ENCODE measurements around the gene IL36RN. TPM values are rescaled to one million over a fixed set of nuclear protein-coding genes. Genes with fewer than 3 reads are reported as not detected.

IL36RN gene
- total RNA-seq, 1 donor from 2014 or later = not detected

DNA sequence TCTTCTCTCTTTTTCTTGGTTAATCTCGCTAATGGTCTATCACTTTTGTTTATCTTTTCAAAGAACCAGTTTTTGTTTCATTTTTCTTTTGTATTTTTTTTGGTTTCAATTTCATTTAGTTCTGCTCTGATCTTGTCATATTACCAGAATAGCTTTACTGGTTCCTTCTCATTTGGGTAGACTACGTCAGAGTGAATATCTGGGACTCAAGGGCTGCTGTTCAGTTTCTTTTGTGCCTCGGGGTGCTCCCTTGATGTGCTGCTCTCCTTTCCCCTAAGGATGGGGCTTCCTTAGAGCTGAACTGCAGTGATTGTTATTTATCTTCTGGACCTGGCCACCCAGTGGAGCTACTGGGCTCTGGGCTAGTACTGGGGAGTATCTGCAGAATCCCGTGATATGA, 39.0 kb downstream of the IL36RN start:
- DNase-seq (ENCODE audit: low read depth in 2 of 2) = no peak

DNA sequence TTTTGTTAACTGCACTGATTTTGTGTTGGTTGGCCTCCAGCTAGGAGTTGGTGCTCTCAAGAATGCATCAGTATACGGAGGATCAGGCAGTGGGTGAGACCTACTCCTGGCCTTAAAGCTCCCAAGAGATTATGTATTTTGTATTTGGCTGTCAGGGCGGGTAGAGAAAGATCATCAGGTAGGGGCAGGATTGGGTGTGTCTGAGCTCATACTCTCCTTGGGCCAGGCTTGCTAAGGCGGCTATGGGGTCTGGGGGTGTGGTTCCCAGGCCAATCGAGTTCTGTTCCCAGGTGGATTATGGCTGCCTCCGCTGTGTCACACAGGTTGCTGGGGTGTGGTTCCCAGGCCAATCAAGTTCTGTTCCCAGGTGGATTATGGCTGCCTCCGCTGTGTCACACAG, 39.5 kb downstream of the IL36RN start:
- no peak for DNase-seq (ENCODE audit: low read depth in 2 of 2)

DNA sequence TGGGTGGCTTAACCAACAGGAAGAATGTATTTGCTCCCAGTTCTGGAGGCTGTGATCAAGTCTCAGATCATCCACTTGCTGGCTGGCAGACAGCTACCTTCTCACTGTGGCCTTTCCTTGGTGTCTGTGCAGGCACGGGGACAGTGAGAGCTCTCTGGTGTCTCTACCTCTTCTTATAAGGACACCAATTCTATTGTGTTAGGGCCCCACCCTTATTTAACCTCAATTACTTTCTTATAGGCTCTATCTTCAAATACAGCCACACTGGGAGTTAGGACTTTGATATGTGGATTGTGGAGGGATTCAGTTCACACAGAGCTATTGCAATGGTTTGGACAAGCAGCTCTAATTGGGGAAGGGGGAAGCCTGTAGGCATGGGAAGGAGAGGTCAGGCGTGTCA, 43.1 kb downstream of the IL36RN start:
- no peak for DNase-seq (ENCODE audit: low read depth in 2 of 2)

DNA sequence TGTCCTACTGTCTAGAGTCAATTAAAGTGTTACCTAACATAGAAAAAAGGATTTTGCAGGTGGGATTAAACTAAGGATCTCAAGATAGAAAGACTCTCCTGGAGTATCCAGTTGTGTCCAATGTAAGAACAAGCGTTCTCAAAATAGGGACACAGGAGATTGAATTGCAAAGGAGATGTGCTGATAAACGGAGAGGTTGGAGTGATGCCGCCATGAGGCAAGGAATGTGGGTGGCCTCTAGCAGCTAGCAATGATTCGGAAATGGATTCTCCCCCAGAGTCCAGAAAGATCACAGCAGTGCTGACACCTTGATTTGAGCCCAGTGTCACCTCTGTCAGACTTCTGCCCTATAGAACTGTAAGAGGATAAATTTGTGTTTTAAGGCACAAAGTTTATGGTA, 44.3 kb downstream of the IL36RN start:
- DNase-seq (ENCODE audit: low read depth in 2 of 2) = no peak

DNA sequence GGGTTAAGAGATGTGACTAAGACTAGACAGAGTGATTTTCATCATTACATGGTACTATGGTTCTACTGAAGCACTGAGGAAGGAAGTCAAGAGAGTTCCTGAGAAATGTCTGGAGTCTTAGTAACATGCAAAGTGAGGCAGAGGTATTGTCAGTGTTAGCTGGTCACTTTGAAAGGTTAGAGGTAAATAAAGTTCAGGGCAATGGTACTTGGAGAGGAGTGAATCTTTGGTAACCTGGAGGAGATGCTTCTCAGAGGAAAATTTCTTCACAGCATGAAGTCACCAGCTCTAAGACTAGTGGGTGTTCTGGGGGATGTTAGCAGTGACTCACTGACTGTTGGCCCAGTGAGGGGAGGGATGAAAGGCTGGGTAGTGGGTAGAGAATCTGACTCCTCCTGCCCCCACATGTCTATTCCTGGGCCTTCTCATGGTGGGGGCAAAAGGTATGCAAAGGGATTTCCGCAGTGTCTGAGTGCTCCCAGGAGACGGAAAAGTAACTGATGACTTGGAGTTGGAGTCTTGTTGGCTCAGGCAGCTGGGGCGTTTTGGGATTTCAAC, 45.1 kb downstream of the IL36RN start:
- DNase-seq (ENCODE audit: low read depth in 2 of 2) = no peak

DNA sequence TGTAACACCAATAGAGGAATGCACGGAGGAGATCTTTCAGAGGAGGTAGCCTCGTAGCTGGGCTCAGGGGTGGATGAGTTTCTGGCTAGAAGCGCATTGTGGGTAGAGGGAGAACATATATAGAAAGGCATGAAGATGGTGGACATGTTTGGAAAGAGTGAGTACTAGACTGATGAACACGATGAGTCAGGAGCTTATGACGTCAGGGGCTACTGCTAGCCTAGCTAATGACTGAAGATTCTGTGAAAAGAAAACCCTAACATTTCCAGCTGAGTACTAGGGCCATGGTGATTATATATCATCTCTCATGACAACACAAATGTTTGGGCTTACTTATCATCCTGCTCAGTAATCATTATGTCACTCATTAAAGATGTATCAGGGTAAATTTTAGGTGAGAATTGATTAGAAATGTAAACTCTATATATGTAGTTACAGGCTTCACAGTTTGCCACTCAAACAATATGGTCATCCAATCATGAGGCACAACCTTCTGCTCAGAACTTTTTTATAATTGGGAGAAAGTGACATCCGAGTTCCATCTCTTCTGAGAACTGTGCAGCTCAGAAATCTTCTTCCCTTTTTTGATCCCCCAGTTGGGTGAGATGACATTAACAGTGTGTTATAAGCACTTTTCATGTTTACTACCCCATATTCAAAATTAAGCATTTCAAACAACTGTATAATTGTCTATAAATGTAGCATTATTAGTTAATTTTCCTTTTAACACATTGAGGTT, 46.2 kb downstream of the IL36RN start:
- no peak for DNase-seq (ENCODE audit: low read depth in 2 of 2)

DNA sequence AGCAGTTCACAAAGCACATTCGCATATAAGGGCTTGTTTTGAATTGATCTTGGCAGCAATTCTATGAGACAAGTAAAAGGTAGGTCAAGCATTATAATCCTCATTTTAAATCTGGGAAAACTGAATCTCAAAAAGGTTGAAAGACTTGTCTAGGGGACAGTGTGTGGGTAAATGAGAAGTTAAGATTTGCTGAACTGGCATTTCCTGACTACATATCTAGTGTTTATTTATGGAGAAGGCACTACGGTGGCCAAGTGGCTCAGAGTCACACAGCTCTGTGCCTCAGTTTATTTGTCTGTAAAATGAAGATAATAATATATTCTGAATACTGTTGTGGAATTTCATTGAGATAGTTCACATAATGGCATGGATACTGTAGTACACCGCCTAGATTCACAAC, 52.1 kb downstream of the IL36RN start:
- no peak for DNase-seq (ENCODE audit: low read depth in 2 of 2)

DNA sequence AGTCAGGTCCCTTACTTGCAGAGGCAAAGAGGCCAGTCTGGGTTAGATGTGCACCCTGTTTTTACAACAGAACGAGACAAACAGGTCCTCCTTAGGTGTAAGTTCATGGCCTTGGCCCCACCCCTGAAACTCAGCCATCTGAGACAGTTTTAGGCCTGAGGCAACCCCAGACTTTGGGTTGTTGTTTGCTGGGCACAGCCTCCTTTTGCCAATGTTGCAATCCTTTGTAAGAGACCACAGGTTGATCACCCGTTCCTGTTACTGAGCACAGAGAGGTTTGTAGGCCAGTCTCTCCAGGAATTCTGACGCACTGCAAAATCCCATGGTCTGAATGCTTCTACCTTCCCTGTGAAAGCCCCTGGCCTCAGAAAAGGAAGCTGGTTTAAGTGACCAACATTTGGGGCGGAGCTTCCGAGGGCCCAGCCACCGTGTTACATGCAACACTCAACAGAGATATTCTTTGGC, 52.9 kb downstream of the IL36RN start:
- DNase-seq (ENCODE audit: low read depth in 2 of 2) = no peak

DNA sequence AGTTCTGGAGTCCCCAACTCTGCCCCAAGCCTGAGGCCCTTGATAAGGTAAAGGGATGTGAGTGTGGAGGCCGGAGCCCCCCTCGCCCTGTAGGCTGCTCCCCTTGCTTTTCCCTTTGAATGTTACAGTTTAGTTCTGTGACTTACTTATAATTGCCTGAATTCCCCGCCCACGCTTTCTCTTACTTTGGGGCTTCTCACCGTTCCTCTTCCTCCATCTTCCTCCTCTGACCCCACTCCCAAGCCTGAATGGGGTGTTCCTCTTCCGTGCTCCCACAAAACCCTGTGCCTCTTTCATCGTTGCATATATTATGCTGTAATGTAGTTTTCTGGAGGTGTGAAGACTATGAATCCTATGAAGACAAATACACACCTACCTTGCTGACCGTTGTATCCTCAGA, 53.4 kb downstream of the IL36RN start:
- DNase-seq (ENCODE audit: low read depth in 2 of 2) = no peak

DNA sequence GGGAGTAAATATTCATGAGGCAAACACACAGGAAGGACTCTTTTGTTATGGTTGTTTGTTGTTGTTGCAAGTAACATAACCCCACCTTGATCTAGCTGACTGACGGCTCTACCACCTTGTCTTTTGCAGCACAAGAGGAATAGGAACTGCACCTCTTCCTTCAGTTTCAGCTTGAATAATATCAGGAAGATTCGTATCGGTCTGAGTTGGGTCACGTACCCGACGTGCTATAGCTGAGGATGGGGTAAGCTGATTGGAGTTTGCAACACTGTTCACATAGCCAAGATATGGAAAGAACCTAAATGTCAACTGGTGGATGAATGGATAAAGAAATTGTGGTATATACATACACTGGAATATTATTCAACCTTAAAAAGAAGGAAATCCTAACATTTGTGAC, 53.9 kb downstream of the IL36RN start:
- no peak for DNase-seq (ENCODE audit: low read depth in 2 of 2)

DNA sequence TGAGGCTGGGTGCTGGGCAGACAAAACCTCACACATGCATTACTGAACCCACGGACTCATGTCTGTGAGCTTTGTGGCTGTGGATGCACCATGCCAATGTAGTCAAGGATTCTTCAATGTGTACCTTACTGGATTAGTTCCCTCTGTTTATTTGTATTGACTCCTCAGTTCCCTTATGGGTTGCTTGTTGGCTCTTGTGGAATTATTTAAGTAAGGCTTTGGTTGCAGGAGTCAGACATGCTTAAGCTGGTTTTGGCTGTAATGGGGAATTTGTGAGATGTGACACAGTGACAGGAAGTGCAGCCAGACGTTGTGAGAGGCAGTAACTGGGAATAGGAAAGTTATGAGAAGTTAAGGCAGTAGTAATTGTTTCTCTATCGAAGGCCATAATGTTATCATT, 54.8 kb downstream of the IL36RN start:
- no peak for DNase-seq (ENCODE audit: low read depth in 2 of 2)

Other genes with a start within 250 kb of the IL36RN start
- 0.22 TPM in 1 of 2 replicates, not detected in the other for gene IL1B, start 222.4 kb upstream of the IL36RN start, total RNA-seq
- not detected in 2 replicates for gene IL37, start 148.0 kb upstream of the IL36RN start, total RNA-seq
- not detected in 2 replicates for gene IL36G, start 81.2 kb upstream of the IL36RN start, total RNA-seq
- not detected in 2 replicates for gene IL36A, start 53.7 kb upstream of the IL36RN start, total RNA-seq
- gene IL36B, start 6.3 kb upstream of the IL36RN start, total RNA-seq = not detected in 2 replicates
- not detected in 2 replicates for gene IL1F10, start 8.8 kb downstream of the IL36RN start, total RNA-seq
- not detected in 2 replicates for gene IL1RN, start 68.4 kb downstream of the IL36RN start, total RNA-seq
- 0.44 and 1.2 TPM in 2 replicates for gene PSD4, start 114.8 kb downstream of the IL36RN start, total RNA-seq
- gene PAX8, start 219.7 kb downstream of the IL36RN start, total RNA-seq = under 0.01 and 0.22 TPM in 2 replicates